Stomach (tissue), 9 donors: Measurements from ENCODE around the gene ANTXR1. TPM values are rescaled to one million over a fixed set of nuclear protein-coding genes. Genes with fewer than 3 reads are reported as not detected.

ENCODE experiments used
- DNase-seq, 2 donors: peaks; one replicate each; pipeline versions ENCODE4 v3.0.0 to v3.0.0-alpha.2; 2013 to 2019
- H3K27ac ChIP-seq, 5 donors: fragments of 200-600 bp in 4 of 5; sonication (generic) in 4 of 5; one replicate each; pipeline ENCODE4 v1.5.1; 2013 to 2019; ENCODE audit warnings: mild to moderate bottlenecking in 1 of 5, moderate library complexity in 1 of 5
- H3K27me3 ChIP-seq, 3 donors: fragments of 200-600 bp; sonication (generic); one replicate each; pipeline ENCODE4 v1.5.1; 2017 to 2019; ENCODE audit warnings: mixed run types in 1 of 3
- H3K36me3 ChIP-seq, 4 donors: fragments of 200-600 bp; sonication (generic); 1 replicate in 3 of 4; 2 replicates in 1 of 4; pipeline ENCODE4 v1.5.1; 2016 to 2019
- H3K4me1 ChIP-seq, 4 donors: fragments of 200-600 bp; sonication (generic); one replicate each; pipeline ENCODE4 v1.5.1; 2016 to 2019
- H3K4me3 ChIP-seq, 4 donors: fragments of 200-600 bp; sonication (generic) in 3 of 4; one replicate each; pipeline ENCODE4 v1.5.1; 2016 to 2019; ENCODE audit warnings: mild to moderate bottlenecking in 1 of 4
- H3K9me3 ChIP-seq, 4 donors: fragments of 200-600 bp; sonication (generic); one replicate each; pipeline ENCODE4 v1.5.1; 2016 to 2019
- EP300 ChIP-seq: sonication (generic); formaldehyde crosslinking; IDR thresholded peaks from one replicate; pipeline ENCODE4 v1.6.1; 2017; ENCODE audit warnings: antibody characterized with exemption
- POLR2A ChIP-seq, 4 donors: fragments of 450-650 bp; IDR thresholded peaks; one replicate each; pipeline ENCODE4 v1.6.1; 2016; ENCODE audit warnings: antibody characterized with exemption in 4 of 4, control low read depth in 2 of 4, mild to moderate bottlenecking in 1 of 4, moderate library complexity in 1 of 4
- POLR2AphosphoS5 ChIP-seq, 3 donors: sonication (generic); formaldehyde crosslinking; IDR thresholded peaks; one replicate each; pipeline ENCODE4 v1.6.1; 2016; ENCODE audit warnings: antibody characterized with exemption in 3 of 3
- WGBS, 5 donors: extraction: QIAGEN DNeasy Blood & Tissue Kit in 3 of 5; methylation state at CpG; one replicate each; pipeline versions ENCODE4 v1.1.5 to v1.1.7; 2013 to 2018; 5-methylcytosine and 5-hydroxymethylcytosine counted together
- intact Hi-C: fragments of 100-400 bp; cut with DNase I; formaldehyde crosslinking; loops from one replicate; pipeline ENCODE4 v1.15.1; 2023; ENCODE audit warnings: low total_unique reads
- polyA plus RNA-seq, 3 donors: library from polyadenylated mRNA; stranded (reverse); fragments of 200-250 nt; gene quantifications; one replicate each; pipeline ENCODE4 v1.2.3, GENCODE V29; 2013
- total RNA-seq, 5 donors: library from RNA; depleted of rRNA; stranded (reverse); fragments of >200 nt; gene quantifications; one replicate each; pipeline versions ENCODE4 v1.1.0 to v1.2.3, GENCODE V29; 2014 to 2016
- TF ChIP-seq, protein P1 (sequence below), 7 experiments: fragments of 450-650 bp in 4 of 7; fragments of 200-600 bp in 3 of 7; sonication (generic) in 3 of 7; IDR thresholded peaks; one replicate each; pipeline ENCODE4 v1.5.1; 2016 to 2019; ENCODE audit warnings: antibody characterized with exemption in 7 of 7, control low read depth in 2 of 7, mild to moderate bottlenecking in 1 of 7
- donor health status: healthy with polysubstance abuse.
- donor health status: Bipolar disorder and iron deficiency.
- donor health status: healthy.

The ANTXR1 gene
- total and polyA plus RNA-seq, 8 donors, result 5.8 to 32.5 (median 13.7) TPM

DNA sequence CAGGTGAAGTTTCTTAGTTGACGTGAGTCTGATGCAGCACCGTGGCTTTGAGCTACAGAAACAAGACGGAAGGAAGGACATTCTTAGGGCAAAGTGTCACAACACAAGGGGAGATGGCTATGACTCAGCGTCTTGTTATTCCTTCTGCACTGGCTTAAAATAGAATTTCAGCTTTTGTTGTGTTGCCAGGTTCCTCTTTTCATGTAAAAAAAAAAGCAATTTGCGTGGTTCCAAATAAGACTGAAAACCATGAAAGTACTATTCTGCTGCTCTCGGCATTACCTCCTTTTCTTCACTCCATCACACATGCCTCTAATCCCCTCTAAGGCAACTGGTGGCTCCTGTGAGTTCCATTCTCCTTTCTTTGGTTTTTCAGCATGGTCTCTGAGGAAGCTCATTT is 150.1 kb downstream of the ANTXR1 start:
- peak in 1 of 2 donors; percentile 42 for DNase-seq
- no peak overlapping the region for H3K4me3 ChIP-seq
- 35 to 68% (median 56%) methylated on average over 6 of the region's 6 CpGs for WGBS, 5 donors
- H3K27me3 ChIP-seq, result no peaks in the 10 kb centered on the region
- H3K9me3 ChIP-seq, result no peaks in the 10 kb centered on the region
- peaks cover 0 to 33% (median 15%) of the 10 kb centered on the region in 4 donors for H3K4me1 ChIP-seq
- peak overlapping the region in 4 of 5 donors; percentile 17 to 70 (median 59) for H3K27ac ChIP-seq
- TF ChIP-seq POLR2AphosphoS5 (IDR thresholded peaks at IDR 0.05) (peak in 1 of 3 donors; percentile 62), EP300 (no peak)
- no peaks in the 10 kb centered on the region for H3K36me3 ChIP-seq
- intact Hi-C loops, result no loop called here

DNA sequence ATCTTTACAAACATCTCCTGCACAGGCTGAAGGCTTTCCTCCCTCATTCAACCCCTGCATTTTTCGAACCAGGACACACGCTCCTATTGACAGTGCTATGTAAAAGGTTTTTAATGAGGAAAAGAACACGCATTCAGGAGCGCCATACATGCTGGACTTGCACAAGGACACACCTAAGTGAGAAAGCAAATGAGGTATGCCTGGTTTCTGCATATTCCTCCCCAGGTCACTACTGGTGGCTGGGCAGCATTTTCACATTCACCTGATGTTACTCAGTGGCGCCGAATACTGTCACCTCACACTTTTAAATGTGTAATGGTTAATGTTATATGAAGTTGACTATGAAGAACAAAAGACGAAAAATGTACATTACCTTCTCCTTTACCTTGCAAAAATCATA is 150.6 kb downstream of the ANTXR1 start:
- no peak for TF ChIP-seq POLR2A (IDR thresholded peaks at IDR 0.05)
- TF ChIP-seq EP300, result no peak
- TF ChIP-seq, protein P1, sequence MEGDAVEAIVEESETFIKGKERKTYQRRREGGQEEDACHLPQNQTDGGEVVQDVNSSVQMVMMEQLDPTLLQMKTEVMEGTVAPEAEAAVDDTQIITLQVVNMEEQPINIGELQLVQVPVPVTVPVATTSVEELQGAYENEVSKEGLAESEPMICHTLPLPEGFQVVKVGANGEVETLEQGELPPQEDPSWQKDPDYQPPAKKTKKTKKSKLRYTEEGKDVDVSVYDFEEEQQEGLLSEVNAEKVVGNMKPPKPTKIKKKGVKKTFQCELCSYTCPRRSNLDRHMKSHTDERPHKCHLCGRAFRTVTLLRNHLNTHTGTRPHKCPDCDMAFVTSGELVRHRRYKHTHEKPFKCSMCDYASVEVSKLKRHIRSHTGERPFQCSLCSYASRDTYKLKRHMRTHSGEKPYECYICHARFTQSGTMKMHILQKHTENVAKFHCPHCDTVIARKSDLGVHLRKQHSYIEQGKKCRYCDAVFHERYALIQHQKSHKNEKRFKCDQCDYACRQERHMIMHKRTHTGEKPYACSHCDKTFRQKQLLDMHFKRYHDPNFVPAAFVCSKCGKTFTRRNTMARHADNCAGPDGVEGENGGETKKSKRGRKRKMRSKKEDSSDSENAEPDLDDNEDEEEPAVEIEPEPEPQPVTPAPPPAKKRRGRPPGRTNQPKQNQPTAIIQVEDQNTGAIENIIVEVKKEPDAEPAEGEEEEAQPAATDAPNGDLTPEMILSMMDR (IDR thresholded peaks at IDR 0.05), result no peak
- TF ChIP-seq POLR2AphosphoS5 (IDR thresholded peaks at IDR 0.05), result no peak
- 89 to 95% (median 91%) methylated on average over 7 of the region's 7 CpGs for WGBS, 5 donors
- Histone ChIP-seq H3K9me3 (no peaks in the 10 kb centered on the region), H3K27me3 (no peaks in the 10 kb centered on the region), H3K27ac (peak overlapping the region in 4 of 5 donors; percentile 18 to 70 (median 59)), H3K36me3 (no peaks in the 10 kb centered on the region), H3K4me3 (no peak overlapping the region), H3K4me1 (peaks cover 0 to 33% (median 15%) of the 10 kb centered on the region in 4 donors)
- DNase-seq, result no peak
- intact Hi-C loops, result no loop called here

DNA sequence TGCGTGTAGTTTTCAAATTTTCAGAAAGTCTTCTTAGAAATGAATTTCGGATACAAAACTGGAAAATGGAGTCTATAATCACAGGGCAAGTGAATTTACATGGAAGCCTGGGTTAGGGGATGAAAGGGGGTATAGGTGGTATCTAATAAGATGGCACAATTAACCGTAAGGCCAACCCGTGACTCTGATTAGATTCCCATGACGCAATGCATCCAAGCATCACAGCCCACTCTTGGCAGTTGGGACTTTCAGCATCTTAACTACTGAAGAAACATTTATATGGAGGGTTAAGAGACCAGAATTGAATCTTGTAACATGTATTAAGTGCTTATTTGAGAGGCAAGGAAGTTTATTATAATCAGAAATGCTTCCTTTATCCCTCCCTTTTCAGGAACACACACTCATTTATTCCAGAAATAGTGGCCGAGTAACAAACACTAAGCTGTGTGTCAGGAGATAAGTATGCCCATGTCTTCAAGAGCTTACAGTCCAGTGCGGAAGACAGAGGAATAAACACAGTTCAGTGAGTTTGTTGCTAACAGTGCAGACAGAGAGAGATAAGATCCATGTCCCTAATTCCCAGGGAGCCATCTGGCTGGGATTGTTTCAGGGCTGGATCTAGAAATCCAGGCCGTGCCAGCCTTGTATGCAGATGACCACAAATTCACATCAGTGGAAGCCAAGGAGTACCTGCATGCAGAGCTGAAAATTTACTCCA is 151.2 kb downstream of the ANTXR1 start:
- Histone ChIP-seq H3K4me3 (no peak overlapping the region), H3K27me3 (no peaks in the 10 kb centered on the region), H3K27ac (peak overlapping the region; percentile 32 to 70 (median 55)), H3K4me1 (peaks cover 0 to 33% (median 15%) of the 10 kb centered on the region in 4 donors), H3K9me3 (no peaks in the 10 kb centered on the region), H3K36me3 (no peaks in the 10 kb centered on the region)
- 72 to 85% (median 77%) methylated on average over 8 of the region's 8 CpGs for WGBS, 5 donors
- peak in 1 of 2 donors; percentile 32 for DNase-seq
- intact Hi-C loops, result no loop called here
- TF ChIP-seq POLR2AphosphoS5 (IDR thresholded peaks at IDR 0.05), result peak in 1 of 3 donors; percentile 69
- TF ChIP-seq EP300, result no peak

DNA sequence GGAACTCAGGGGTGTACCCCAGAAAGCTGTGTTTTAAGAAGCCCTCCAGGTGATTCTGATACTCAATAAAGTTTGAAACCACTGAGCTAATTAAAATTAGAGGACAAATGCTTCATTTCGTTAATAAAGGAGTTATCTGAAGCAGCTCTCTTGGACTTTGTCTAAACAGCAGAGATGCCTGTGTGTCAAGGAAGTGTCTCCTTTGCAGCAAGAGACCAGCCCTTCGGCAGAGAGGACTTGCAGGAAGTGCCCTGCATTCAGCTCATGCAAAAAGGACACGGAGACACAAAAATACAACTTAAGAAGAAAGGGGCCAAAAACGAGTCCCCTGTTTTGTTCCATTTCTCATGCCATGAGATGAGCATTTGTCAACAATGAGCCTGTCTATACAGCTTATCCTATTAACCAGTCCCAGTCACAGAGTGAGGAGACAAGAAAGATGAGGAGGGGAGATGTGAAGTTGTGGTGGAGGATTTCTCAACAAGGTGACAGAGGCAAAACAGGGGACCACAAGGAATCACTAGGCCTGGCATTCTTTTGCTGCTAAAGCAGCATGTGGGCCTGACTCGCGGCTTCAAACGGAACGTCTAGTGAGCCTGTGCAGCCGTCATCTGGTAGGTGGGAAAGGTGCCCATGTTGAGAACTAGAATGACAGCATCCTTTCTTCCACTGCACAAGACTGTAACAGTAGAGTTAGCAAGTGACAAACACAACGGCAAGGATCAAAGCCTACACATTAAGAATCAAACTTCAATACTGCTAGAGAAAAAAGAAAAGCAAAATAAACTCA is 152.3 kb downstream of the ANTXR1 start:
- TF ChIP-seq POLR2A (IDR thresholded peaks at IDR 0.05) (no peak), POLR2AphosphoS5 (IDR thresholded peaks at IDR 0.05) (no peak), EP300 (no peak)
- TF ChIP-seq, protein P1 (IDR thresholded peaks at IDR 0.05), result no peak
- Histone ChIP-seq H3K27me3 (no peaks in the 10 kb centered on the region), H3K4me3 (no peak overlapping the region), H3K9me3 (no peaks in the 10 kb centered on the region), H3K27ac (peak overlapping the region in 4 of 5 donors; percentile 32 to 70 (median 59)), H3K4me1 (peaks cover 0 to 33% (median 15%) of the 10 kb centered on the region in 4 donors), H3K36me3 (no peaks in the 10 kb centered on the region)
- intact Hi-C loops, result no loop called here
- 73 to 81% (median 76%) methylated on average over 10 of the region's 10 CpGs for WGBS, 5 donors
- no peak for DNase-seq

DNA sequence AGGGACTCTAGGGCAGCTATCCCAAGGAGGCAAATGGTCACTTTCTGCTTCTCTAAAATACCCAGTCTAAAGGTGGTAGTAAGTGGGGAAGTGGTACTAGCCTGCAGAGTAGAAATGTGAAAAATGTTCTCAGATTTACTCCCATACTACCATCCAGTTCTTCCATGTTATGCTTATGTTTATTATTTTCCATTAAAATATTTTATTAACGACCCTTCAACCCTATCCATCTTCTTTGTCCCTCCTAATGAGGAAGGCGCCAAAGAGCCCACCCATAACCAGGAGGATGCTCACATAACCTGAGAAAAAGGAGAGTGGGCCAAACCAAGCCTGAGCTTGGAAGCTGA is 153.5 kb downstream of the ANTXR1 start:
- TF ChIP-seq POLR2A (IDR thresholded peaks at IDR 0.05) (no peak), POLR2AphosphoS5 (IDR thresholded peaks at IDR 0.05) (no peak), EP300 (no peak)
- TF ChIP-seq, protein P1 (IDR thresholded peaks at IDR 0.05), result no peak
- WGBS, 5 donors, result 85 to 91% (median 88%) methylated on average over 2 of the region's 2 CpGs
- Histone ChIP-seq H3K4me3 (no peak overlapping the region), H3K4me1 (peaks cover 0 to 41% (median 19%) of the 10 kb centered on the region in 4 donors), H3K36me3 (no peaks in the 10 kb centered on the region), H3K9me3 (no peaks in the 10 kb centered on the region), H3K27me3 (no peaks in the 10 kb centered on the region), H3K27ac (no peak overlapping the region)
- intact Hi-C loops, result no loop called here
- DNase-seq, result no peak
